ENCODE data around the gene FAM241A.

Gene FAM241A

GRCh38 chr4:112214390-112215264, 69.4 kb downstream of the FAM241A start:
- no peak overlapping the region for H3K27ac ChIP-seq (ENCODE audit: insufficient read depth in 1 of 2, low read depth in 1 of 2, low read length in 2 of 2, poor library complexity in 1 of 2, severe bottlenecking in 2 of 2)
- DNase-seq = peak; percentile 29 to 48 (median 44)
- POLR2A ChIA-PET = no interaction called here

DNA sequence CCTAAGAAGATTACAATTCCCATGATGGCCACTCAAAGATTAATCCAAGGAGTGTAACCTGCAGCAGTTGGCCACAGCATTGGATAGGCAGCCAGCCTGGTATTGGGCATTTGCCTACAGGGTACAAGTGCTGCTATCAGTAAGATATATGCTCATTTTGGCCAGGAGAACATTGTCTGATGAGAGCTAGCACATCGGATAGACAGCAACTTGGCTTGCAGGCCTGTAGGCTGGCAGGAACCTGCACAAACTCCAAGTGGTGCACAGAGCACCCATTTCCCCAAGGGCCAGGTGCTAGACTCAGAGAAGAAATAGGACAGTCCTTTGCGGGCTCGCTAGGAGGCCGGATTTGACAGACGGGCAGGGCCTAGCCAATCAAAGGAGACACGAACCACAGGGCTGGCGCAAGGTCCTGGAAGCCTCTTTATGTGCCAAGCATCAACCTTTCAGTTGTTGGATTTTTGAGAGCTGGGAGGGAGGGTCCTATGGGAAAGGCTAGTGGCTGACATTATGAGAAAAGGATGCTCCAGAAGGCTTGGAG, 74.6 kb downstream of the FAM241A start:
- Histone ChIP-seq H3K36me3 (ENCODE audit: control insufficient read depth in 4 of 4, insufficient read depth in 4 of 4, low read length in 3 of 4) (no peaks in the 10 kb centered on the region), H3K27ac (ENCODE audit: insufficient read depth in 1 of 2, low read depth in 1 of 2, low read length in 2 of 2, poor library complexity in 1 of 2, severe bottlenecking in 2 of 2) (no peak overlapping the region), H3K27me3 (replicated peaks in 2 of 5; ENCODE audit: control insufficient read depth in 4 of 5, insufficient read depth in 5 of 5, low read length in 4 of 5) (no peaks in the 10 kb centered on the region), H3K4me3 (ENCODE audit: control insufficient read depth in 1 of 7, extremely low read depth in 1 of 7, insufficient read depth in 4 of 7, low read depth in 2 of 7, low read length in 6 of 7) (no peak overlapping the region), H3K9me3 (ENCODE audit: control extremely low read depth in 1 of 5, control insufficient read depth in 4 of 5, insufficient read depth in 2 of 5, low read depth in 1 of 5, low read length in 4 of 5) (no peaks in the 10 kb centered on the region), H3K4me1 (ENCODE audit: control extremely low read depth in 1 of 4, control insufficient read depth in 4 of 4, insufficient read depth in 4 of 4, low read length in 3 of 4) (no peaks in the 10 kb centered on the region)
- 97% methylated on average over 7 of the region's 7 CpGs for WGBS (ENCODE audit: insufficient coverage)
- CTCF ChIA-PET = interaction anchor here (0.8 to 3.5 kb wide), 5 partner anchors 12 to 121 kb away, joined by 3 to 12 read pairs (median 6); partner anchors contain the start of gene AP1AR
- DNase-seq = no peak
- POLR2A ChIA-PET = no interaction called here

More at GRCh38 chr4:112214390-112215264, 69.4 kb downstream of the FAM241A start:
- CTCF ChIA-PET = interaction anchor here (1.1 to 7.2 kb wide), 7 partner anchors 20 to 115 kb away, joined by 3 to 59 read pairs (median 4); partner anchors contain the start of gene AP1AR
- no peaks in the 10 kb centered on the region for H3K4me1 ChIP-seq (ENCODE audit: control extremely low read depth in 1 of 4, control insufficient read depth in 4 of 4, insufficient read depth in 4 of 4, low read length in 3 of 4)
- H3K27me3 ChIP-seq (replicated peaks in 2 of 5; ENCODE audit: control insufficient read depth in 4 of 5, insufficient read depth in 5 of 5, low read length in 4 of 5) = no peaks in the 10 kb centered on the region
- H3K9me3 ChIP-seq (ENCODE audit: control extremely low read depth in 1 of 5, control insufficient read depth in 4 of 5, insufficient read depth in 2 of 5, low read depth in 1 of 5, low read length in 4 of 5) = no peaks in the 10 kb centered on the region
- H3K36me3 ChIP-seq (ENCODE audit: control insufficient read depth in 4 of 4, insufficient read depth in 4 of 4, low read length in 3 of 4) = no peaks in the 10 kb centered on the region
- no peak overlapping the region for H3K4me3 ChIP-seq (ENCODE audit: control insufficient read depth in 1 of 7, extremely low read depth in 1 of 7, insufficient read depth in 4 of 7, low read depth in 2 of 7, low read length in 6 of 7)

DNA sequence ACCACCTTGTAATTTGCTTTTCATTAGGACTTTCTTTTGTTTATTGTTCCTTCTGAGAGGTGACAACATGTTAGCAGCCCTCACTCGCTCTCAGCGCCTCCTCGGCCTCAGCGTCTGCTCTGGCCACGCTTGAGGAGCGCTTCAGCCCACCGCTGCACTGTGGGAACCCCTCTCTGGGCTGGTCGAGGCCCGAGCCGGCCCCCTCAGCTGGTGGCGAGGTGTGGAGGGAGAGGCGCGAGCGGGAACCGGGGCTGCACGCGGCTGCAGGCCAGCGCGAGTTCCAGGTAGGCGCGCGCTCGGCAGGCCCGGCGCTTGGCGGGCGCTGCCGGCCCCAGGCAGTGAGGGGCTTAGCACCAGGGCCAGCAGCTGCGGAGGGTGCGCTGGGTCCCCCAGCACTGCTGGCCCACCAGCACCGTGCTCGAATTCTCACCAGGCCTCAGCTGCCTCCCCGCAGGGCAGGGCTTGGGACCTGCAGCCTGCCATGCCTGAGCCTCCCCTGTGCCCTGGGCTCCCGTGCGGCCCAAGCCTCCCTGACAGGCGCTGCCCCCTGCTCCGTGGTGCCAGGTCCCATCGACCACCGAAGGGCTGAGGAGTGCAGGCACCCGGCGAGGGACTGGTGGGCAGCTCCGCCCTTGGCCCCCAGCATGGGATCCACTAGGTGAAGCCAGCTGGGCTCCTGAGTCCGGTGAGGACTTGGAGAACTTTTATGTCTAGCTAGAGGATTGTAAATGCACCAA, 77.1 kb downstream of the FAM241A start:
- no peaks in the 10 kb centered on the region for H3K36me3 ChIP-seq (ENCODE audit: control insufficient read depth in 4 of 4, insufficient read depth in 4 of 4, low read length in 3 of 4)
- no peaks in the 10 kb centered on the region for H3K27me3 ChIP-seq (replicated peaks in 2 of 5; ENCODE audit: control insufficient read depth in 4 of 5, insufficient read depth in 5 of 5, low read length in 4 of 5)
- CTCF ChIA-PET = interaction anchor here (1.2 to 3.5 kb wide), 3 partner anchors 9 to 12 kb away, joined by 3 to 12 read pairs (median 3); partner anchors contain the start of gene AP1AR
- no peak overlapping the region for H3K4me3 ChIP-seq (ENCODE audit: control insufficient read depth in 1 of 7, extremely low read depth in 1 of 7, insufficient read depth in 4 of 7, low read depth in 2 of 7, low read length in 6 of 7)
- no peak overlapping the region for H3K27ac ChIP-seq (ENCODE audit: insufficient read depth in 1 of 2, low read depth in 1 of 2, low read length in 2 of 2, poor library complexity in 1 of 2, severe bottlenecking in 2 of 2)
- POLR2A ChIA-PET = no interaction called here
- 95% methylated on average over 31 of the region's 43 CpGs for WGBS (ENCODE audit: insufficient coverage)
- DNase-seq = no peak
- H3K9me3 ChIP-seq (ENCODE audit: control extremely low read depth in 1 of 5, control insufficient read depth in 4 of 5, insufficient read depth in 2 of 5, low read depth in 1 of 5, low read length in 4 of 5) = no peaks in the 10 kb centered on the region
- H3K4me1 ChIP-seq (ENCODE audit: control extremely low read depth in 1 of 4, control insufficient read depth in 4 of 4, insufficient read depth in 4 of 4, low read length in 3 of 4) = no peaks in the 10 kb centered on the region

DNA sequence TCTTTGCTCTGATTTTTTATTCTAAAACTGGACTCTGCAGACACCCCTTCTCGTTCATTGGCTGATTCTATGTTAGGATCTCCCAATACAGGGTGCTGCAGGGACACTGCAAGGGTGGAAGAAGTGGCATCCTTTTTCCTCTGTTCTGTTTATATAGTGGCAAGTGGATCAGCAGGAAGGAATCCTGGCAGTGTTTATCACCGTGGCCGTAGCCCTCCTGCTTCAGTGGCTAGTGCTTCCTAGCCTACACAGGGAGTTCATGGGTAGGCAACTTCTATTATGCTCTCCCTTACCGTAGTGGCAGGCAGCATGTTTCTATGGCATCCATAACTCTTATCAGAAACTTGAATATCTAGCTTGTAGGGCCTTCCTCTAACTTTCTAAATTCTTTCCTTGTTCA, 79.9 kb downstream of the FAM241A start:
- CTCF ChIA-PET = interaction anchor here (2.6 kb wide), 1 partner anchor 8 kb away, joined by 12 read pairs; no protein-coding TSS in a partner anchor
- DNase-seq = no peak
- POLR2A ChIA-PET = interaction anchor here (0.9 kb wide), 1 partner anchor 8 kb away, joined by 3 read pairs; no protein-coding TSS in a partner anchor
- Histone ChIP-seq H3K27me3 (replicated peaks in 2 of 5; ENCODE audit: control insufficient read depth in 4 of 5, insufficient read depth in 5 of 5, low read length in 4 of 5) (no peaks in the 10 kb centered on the region), H3K4me1 (ENCODE audit: control extremely low read depth in 1 of 4, control insufficient read depth in 4 of 4, insufficient read depth in 4 of 4, low read length in 3 of 4) (peaks cover 0 to 1% (median under 1%) of the 10 kb centered on the region in 4 experiments), H3K9me3 (ENCODE audit: control extremely low read depth in 1 of 5, control insufficient read depth in 4 of 5, insufficient read depth in 2 of 5, low read depth in 1 of 5, low read length in 4 of 5) (no peaks in the 10 kb centered on the region), H3K36me3 (ENCODE audit: control insufficient read depth in 4 of 4, insufficient read depth in 4 of 4, low read length in 3 of 4) (no peaks in the 10 kb centered on the region), H3K27ac (ENCODE audit: insufficient read depth in 1 of 2, low read depth in 1 of 2, low read length in 2 of 2, poor library complexity in 1 of 2, severe bottlenecking in 2 of 2) (no peak overlapping the region), H3K4me3 (ENCODE audit: control insufficient read depth in 1 of 7, extremely low read depth in 1 of 7, insufficient read depth in 4 of 7, low read depth in 2 of 7, low read length in 6 of 7) (no peak overlapping the region)
- 88% methylated on average over 4 of the region's 4 CpGs for WGBS (ENCODE audit: insufficient coverage)

DNA sequence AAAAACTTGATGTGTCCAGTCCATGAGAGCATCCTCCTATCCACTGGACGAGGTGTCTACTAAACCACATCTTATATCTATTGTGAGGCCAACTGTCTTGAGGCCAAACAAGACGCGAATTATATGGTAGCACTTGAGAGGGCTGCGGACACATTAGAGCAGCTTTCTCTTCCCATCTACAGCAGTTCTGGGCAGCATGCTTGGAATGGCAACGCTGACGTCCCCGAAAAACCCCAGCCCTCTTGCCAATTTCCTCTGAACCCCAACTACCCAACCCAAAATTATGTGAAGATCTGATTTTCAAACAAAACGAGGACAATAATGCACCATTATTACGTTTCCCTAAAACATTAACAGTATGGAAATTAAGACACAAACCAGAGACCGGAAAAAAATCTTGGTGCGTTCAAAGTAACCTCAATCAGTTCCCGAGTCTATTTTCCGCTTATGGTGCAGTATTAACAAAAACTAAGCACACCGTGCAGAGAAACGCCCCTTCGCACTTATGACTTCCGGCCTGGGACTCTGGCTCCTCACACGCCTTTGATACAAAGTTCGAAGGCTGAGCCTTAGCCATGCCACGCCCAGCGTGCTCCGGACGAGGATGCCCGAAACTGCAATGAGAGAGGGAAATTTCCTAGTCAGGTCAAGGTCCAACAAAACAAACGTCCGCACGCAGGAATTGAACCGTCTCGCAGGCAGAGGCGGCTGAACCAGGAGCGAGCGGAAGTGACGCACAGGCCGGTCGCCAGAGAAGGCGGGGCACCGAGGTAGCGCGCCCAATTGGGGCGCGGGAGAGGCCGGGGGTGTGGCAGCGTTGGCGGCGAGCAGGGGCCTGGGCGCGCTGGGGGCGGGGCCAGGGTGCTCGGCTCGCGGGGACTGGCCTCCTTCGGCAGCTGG, 85.9 kb downstream of the FAM241A start:
- under 1% methylated on average over 46 of the region's 52 CpGs for WGBS (ENCODE audit: insufficient coverage)
- H3K9me3 ChIP-seq (ENCODE audit: control extremely low read depth in 1 of 5, control insufficient read depth in 4 of 5, insufficient read depth in 2 of 5, low read depth in 1 of 5, low read length in 4 of 5) = no peaks in the 10 kb centered on the region
- no peaks in the 10 kb centered on the region for H3K36me3 ChIP-seq (ENCODE audit: control insufficient read depth in 4 of 4, insufficient read depth in 4 of 4, low read length in 3 of 4)
- no peaks in the 10 kb centered on the region for H3K27me3 ChIP-seq (replicated peaks in 2 of 5; ENCODE audit: control insufficient read depth in 4 of 5, insufficient read depth in 5 of 5, low read length in 4 of 5)
- peak; percentile 94 to 97 (median 97) for DNase-seq
- ChIA-PET CTCF (interaction anchor here (1.5 to 8.4 kb wide), 7 partner anchors 9 to 138 kb away, joined by 4 to 126 read pairs (median 9); no protein-coding TSS in a partner anchor), POLR2A (interaction anchor here (0.8 kb wide), 1 partner anchor 89 kb away, joined by 4 read pairs; no protein-coding TSS in a partner anchor)
- H3K4me1 ChIP-seq (ENCODE audit: control extremely low read depth in 1 of 4, control insufficient read depth in 4 of 4, insufficient read depth in 4 of 4, low read length in 3 of 4) = peaks cover 5 to 25% (median 15%) of the 10 kb centered on the region in 4 experiments
- peak overlapping the region; percentile 69 to 92 for H3K27ac ChIP-seq (ENCODE audit: insufficient read depth in 1 of 2, low read depth in 1 of 2, low read length in 2 of 2, poor library complexity in 1 of 2, severe bottlenecking in 2 of 2)
- peak overlapping the region; percentile 77 to 95 (median 89) for H3K4me3 ChIP-seq (ENCODE audit: control insufficient read depth in 1 of 7, extremely low read depth in 1 of 7, insufficient read depth in 4 of 7, low read depth in 2 of 7, low read length in 6 of 7)
